AG04450 (cell line): ENCODE data around the gene CARD9. TPM values are rescaled to one million over a fixed set of nuclear protein-coding genes. Genes with fewer than 3 reads are reported as not detected.

Experiments used
- CTCF ChIA-PET: fragments of 300-600, 350-600 bp; formaldehyde crosslinking; extraction: SDS; loops from one replicate; lab custom pipeline; 2022; ENCODE audit warnings: antibody characterized with exemption, inconsistent platforms; lab: Charles Lee
- POLR2A ChIA-PET: fragments of 350-600 bp; formaldehyde crosslinking; extraction: SDS; loops from one replicate; lab custom pipeline; 2021; ENCODE audit warnings: antibody characterized with exemption, inconsistent platforms; lab: Yijun Ruan, JAX
- DNase-seq: peaks from one replicate; pipeline ENCODE4 v3.0.0-alpha.2; 2011; ENCODE audit warnings: low read depth, low spot score
- H3K27ac ChIP-seq: one replicate; pipeline ENCODE4 v1.5.1; 2012; ENCODE audit warnings: low read depth, low read length, control low read depth
- H3K27me3 ChIP-seq: one replicate; pipeline ENCODE4 v1.6.0; 2012; ENCODE audit warnings: low read length; ENCODE audit not compliant: control insufficient read depth, insufficient read depth
- H3K4me3 ChIP-seq: 2 replicates; pipeline ENCODE4 v1.5.1; 2011; ENCODE audit warnings: mild to moderate bottlenecking, low read depth, low read length, control low read depth
- H3K9me3 ChIP-seq: 2 replicates; pipeline ENCODE4 v1.5.1; 2012; ENCODE audit warnings: low read length; ENCODE audit not compliant: control insufficient read depth, insufficient read depth
- polyA plus RNA-seq: library from polyadenylated mRNA; depleted of rRNA; stranded (reverse); fragments of >200 nt; gene quantifications from 2 replicates; pipeline ENCODE4 v1.2.3, GENCODE V29; 2011
- TF ChIP-seq, protein P1 (sequence below): IDR thresholded peaks from 2 replicates; pipeline ENCODE4 v1.5.1; 2011; ENCODE audit warnings: low read depth, low read length, control low read depth, inconsistent platforms

Gene CARD9
- polyA plus RNA-seq, 1 experiment: 0.63 TPM

DNA sequence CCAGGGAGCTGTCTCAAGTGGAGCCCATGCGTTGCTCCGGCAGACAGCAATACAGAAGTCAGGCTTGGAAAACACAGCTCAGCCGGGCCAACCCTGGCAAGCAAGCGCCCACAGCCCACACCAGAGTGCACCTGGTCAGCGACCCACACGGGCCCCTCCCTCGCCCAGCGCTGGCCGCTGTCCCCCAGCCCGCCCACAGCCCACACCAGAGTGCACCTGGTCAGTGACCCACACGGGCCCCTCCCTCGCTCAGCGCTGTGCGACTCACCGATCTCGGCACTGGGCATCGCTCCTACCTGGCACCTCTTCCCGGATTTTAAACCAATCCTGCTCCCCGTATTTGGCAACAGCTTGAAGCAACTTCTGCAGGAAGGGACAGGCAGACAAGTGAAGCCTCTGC is 13.7 kb upstream of the CARD9 start:
- Histone ChIP-seq H3K9me3 (no peaks in the 10 kb centered on the region; the same call in 1 of the 2 replicates), H3K27ac (no peak overlapping the region), H3K27me3 (no peaks in the 10 kb centered on the region), H3K4me3 (no peak overlapping the region)
- ChIA-PET POLR2A (no interaction called here), CTCF (no interaction called here)
- TF ChIP-seq, protein P1, sequence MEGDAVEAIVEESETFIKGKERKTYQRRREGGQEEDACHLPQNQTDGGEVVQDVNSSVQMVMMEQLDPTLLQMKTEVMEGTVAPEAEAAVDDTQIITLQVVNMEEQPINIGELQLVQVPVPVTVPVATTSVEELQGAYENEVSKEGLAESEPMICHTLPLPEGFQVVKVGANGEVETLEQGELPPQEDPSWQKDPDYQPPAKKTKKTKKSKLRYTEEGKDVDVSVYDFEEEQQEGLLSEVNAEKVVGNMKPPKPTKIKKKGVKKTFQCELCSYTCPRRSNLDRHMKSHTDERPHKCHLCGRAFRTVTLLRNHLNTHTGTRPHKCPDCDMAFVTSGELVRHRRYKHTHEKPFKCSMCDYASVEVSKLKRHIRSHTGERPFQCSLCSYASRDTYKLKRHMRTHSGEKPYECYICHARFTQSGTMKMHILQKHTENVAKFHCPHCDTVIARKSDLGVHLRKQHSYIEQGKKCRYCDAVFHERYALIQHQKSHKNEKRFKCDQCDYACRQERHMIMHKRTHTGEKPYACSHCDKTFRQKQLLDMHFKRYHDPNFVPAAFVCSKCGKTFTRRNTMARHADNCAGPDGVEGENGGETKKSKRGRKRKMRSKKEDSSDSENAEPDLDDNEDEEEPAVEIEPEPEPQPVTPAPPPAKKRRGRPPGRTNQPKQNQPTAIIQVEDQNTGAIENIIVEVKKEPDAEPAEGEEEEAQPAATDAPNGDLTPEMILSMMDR: no peak
- DNase-seq: no peak

DNA sequence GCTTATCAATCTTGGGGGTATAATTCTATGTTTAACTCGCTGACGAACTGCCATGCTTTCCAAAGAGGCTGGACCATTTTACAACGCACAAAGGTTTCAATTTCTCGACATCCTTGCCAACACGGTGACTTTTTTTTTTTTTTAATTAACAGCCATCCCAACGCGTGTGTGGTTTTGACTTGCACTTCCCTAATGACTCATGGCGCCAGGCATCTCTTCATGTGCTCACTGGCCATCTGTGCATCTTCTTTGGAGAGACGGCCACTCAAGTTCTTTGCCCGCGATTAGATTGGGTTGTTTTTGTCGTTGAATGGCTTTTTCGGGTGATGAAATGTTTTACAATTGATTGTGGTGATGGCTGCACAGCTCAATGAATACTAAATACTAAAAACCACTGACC is 12.5 kb upstream of the CARD9 start:
- no peak overlapping the region for H3K4me3 ChIP-seq
- DNase-seq: no peak
- ChIA-PET POLR2A (interaction anchor here (0.6 kb wide), 1 partner anchor 393 kb away, joined by 7 read pairs; no protein-coding TSS in a partner anchor), CTCF (interaction anchor here (0.6 to 1.1 kb wide), 3 partner anchors 11 to 40 kb away, joined by 3 read pairs; no protein-coding TSS in a partner anchor)
- no peak overlapping the region for H3K27ac ChIP-seq
- H3K9me3 ChIP-seq: no peaks in the 10 kb centered on the region; the same call in 1 of the 2 replicates
- H3K27me3 ChIP-seq: no peaks in the 10 kb centered on the region
- TF ChIP-seq, protein P1: no peak

DNA sequence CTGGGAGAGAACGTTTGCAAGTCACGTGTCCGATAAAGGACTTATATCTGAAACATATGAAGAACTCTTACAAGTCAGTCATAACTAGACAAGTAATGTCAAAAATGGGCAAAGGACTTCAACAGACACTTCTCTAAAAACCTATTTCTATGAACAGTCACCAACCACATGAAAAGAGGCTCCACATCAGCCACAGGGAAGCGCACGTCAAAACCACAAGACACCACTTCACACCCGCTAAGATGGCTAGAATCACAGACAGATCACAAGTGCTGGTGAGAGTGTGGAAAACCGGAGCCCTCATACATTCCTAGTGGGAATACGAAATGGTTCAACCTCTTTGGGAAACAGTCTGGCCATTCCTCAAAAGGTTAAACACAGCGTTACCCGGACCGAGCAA is 11.5 kb upstream of the CARD9 start:
- H3K4me3 ChIP-seq: no peak overlapping the region
- H3K9me3 ChIP-seq: no peaks in the 10 kb centered on the region; the same call in 1 of the 2 replicates
- POLR2A ChIA-PET: interaction anchor here (0.6 kb wide), 1 partner anchor 462 kb away, joined by 3 read pairs; no protein-coding TSS in a partner anchor
- no peak for DNase-seq
- TF ChIP-seq, protein P1: no peak
- no peaks in the 10 kb centered on the region for H3K27me3 ChIP-seq
- CTCF ChIA-PET: no interaction called here
- H3K27ac ChIP-seq: no peak overlapping the region

DNA sequence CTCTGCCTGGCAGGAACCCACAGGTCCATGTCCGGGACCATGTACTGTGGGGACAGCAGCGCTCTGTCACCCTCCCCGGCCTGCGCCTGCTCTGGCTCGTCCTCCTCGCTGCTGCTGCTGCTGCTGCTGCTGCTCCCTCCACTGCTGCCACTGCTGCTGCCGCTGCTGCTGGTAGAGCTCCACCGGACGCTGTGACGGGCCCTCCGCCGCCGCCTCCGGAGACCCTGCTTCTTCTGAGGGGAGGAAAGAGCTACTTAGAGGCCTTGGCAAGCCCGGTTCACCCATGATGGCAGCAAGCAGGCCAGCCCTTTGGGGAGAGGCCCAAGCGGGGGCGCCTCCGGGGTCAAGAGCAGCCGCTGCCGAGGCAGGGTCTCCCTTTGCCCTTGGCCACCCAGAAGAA is 10.0 kb upstream of the CARD9 start:
- Histone ChIP-seq H3K9me3 (no peaks in the 10 kb centered on the region; the same call in 1 of the 2 replicates), H3K27me3 (no peaks in the 10 kb centered on the region), H3K4me3 (no peak overlapping the region), H3K27ac (no peak overlapping the region)
- ChIA-PET CTCF (no interaction called here), POLR2A (no interaction called here)
- TF ChIP-seq, protein P1: no peak
- DNase-seq: no peak

DNA sequence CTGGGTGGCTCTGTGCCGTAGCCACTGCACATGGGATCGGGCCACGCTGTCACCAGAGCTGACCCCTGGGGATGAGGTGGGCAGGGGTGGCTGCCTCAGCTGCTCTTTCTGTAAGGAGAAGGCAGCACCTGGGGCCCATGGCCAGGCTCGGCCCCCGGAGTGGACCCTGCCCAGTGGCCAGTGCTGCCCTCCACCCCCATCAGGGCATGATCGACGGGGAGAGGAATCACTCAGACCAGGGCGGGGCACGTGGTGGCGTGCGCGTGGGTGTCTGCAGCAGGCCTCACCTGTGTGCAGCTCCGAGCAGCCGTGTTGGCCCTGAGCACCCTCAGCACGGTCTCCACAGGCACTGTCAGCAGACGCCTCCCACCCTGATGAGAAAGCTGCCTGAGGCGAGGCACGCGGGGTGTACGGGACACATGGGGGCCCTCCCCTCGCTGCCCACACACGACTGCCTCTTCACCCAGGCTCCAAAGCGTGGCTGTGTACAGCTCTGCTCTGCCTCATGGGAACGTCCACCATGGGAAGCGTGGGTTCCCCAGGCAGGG is 8.6 kb upstream of the CARD9 start:
- no peak for DNase-seq
- Histone ChIP-seq H3K9me3 (no peaks in the 10 kb centered on the region; the same call in 1 of the 2 replicates), H3K27ac (no peak overlapping the region), H3K27me3 (no peaks in the 10 kb centered on the region), H3K4me3 (no peak overlapping the region)
- POLR2A ChIA-PET: no interaction called here
- CTCF ChIA-PET: no interaction called here
- TF ChIP-seq, protein P1: no peak
